GM18868 (cell line): ENCODE data around the gene MAML2.
A peak's percentile ranks its signal among the peaks of the same experiment; 100 is the strongest.

Source experiments
- ATAC-seq: cut with Tn5 transposase; IDR thresholded peaks from one replicate; pipeline ENCODE4 v1.9.1; 2021; ENCODE audit warnings: mild to moderate bottlenecking, moderate library complexity; ENCODE audit not compliant: unreplicated experiment

The MAML2 gene

DNA sequence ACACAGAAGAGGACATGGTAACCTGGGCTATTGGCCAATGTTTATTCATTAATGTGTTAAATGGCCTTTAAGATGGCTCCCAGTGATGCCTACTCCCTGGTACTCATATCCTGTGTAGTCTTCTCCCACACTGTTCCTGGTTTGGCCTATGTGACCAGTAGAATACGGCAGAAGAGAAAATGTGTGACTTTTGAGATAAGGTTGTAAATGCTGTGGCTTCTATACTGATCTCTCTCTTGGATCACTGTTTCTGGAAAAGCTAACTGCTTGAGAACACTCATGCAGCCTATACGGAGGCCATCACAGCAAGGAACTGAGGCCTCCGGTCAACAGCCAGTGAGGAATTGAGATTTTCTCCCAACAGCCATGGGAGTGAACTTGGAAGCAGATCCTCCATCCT, 24.1 kb downstream of the MAML2 start:
- no peak for ATAC-seq

DNA sequence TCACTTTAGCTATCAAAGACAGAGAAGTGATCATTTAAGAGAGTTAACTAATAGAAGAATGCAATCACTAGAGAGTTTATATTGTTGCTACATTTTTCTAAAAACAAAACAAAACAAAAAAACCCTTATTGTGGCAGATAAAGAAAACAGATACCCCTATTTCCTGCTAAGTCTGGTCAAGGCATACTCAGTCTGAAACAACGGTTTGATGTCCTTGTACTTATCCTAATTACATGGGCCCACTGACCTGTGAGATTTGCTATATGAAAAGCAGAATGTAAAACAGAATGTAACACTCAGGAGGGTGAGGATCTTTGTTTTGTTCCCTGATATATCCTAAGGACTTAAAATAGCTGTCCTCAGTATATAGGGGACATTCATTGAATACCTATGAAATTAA, 24.6 kb downstream of the MAML2 start:
- ATAC-seq = no peak

DNA sequence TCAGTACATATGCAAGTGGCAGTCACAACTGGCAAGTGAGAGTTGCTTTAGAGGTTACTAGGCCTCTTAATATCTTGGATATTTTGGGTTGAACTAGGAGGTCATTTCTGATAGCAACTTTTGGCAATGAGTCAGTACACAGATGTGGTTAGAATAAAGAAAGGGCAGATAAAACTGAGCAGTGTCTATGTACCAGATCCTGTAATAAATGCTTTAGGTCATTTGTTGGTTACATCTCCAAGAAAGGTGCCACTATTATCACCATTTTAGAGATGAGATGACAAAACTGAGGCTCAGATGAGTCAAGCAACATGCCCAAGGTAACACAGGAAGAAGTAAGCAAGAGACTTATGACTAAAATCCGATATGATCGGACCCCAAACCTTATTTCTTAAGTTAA, 25.0 kb downstream of the MAML2 start:
- ATAC-seq = peak; percentile 41

DNA sequence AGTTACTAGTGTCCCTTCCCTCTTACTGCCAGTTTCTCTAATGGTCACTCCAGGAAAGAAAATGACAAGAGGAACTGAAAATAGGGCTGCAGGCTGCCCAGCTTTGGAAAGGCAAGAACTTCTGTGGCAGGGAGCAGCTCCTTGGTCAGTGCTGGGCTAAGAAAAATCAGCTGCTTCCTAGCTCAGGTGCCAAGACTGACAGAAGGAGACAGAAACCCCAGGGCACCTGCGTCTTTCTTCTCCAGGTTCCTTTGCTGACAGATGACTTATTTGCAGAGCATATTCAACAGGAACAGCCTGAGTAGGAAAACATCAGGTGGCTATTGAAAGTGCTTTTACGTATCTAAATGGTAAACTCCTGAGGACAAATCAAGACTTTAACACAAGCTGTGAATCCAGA, 25.4 kb downstream of the MAML2 start:
- no peak for ATAC-seq

DNA sequence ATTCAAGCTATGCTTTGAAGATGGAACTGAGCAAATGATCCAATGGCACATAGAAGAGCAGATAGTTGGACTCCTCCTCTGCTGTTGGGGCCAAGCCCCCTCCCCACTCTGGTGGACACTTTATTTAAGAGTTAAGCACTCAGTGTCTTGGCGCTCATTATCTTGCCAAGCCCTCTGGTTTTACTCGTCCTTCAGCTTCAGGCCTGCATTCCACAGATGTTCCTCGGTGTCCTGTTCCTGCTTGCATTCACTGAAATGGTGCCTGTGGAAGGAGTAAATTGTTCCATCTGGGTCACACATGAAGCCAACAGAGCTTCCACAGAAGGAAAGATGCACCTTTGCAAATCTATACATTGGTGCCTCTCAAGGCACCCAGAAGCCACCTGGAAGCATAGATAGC, 26.1 kb downstream of the MAML2 start:
- ATAC-seq = no peak

DNA sequence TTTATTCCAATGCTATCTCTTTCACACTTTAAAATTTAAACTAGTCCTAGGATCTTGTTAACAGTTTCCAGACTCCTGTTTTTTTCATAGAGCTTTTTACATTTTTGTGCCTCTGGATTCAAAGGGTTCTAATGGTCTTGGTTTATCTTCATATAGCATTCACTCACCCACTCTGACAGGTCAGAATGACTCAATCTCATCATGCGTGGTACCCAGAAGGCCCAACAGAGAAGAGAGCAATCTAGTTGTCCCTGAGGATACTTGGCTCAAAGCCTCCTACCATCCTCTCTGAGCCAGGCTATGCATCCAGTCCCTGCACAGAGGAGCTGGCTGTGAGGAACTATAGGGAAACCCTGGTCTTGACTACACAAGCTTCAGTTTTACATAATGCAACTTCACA, 27.5 kb downstream of the MAML2 start:
- no peak for ATAC-seq

DNA sequence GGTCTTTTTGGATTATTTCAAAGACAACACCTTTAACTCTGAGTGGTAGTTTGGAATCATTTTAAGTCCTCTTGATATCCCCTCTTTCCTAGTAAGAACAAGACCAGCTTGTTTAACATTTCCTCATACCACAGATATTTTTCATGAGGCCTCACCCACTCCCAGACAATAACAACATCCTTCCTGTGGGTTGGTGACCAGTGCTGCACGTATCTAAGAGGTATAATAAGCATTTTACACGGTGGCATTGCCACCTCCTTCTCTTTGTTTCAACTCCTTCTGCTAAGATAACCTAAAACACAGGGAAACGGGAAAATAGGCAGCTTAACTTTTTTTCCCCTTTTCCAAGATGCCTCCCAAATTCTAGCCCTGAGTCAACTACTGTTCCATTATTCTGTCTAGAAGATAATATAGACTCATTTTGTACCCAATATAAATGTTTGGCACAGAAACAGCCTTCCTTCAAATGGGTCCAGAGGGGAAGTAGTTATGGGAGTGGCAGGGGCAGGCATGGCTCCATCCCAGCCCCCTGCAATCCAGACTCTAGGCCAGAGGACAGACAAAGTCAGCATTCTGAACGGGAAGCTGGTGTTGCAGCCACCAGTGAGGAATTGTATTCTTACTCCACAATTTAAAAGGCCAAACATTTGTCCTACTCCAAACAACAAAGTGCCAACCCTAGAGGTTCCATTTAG, 28.5 kb downstream of the MAML2 start:
- no peak for ATAC-seq

DNA sequence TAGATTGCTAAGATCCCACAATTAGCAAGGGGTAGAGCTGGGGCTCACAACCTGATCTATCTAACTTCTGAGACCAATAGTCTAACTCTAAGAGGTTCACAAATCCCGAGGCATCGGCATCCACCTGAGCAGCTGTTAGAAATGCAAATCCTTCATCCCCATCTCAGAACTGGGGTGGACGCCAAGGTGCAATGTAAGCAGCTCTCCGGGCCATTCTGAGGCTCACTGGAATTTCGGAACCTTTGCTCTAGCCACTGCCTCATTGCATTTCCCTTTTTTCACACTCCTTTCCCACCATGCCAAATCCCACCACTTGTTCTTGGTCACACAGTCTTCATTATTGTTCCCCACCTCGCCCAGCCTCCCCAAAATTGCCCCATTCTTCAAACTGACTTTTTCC, 29.8 kb downstream of the MAML2 start:
- ATAC-seq = no peak

DNA sequence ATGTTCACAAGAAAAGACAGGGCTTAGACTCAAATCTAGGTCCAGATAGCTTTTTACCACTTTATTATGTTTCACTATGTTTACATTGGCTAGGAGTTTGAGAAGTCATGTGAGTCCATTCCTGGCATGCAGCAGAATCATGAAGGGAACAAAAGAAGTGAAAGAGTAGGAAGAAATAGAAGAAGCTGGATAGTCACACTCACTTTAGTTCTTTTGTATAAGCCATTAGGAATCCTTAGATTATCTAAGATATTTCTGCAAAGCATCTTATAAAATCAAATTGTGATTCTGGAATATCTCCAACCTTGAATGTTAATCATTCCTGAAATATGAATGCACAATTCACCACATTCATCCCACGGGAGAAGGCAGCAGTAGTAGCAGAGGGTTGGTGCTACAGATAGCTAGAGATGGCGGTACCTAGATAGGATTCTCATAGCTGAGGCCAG, 31.9 kb downstream of the MAML2 start:
- ATAC-seq = no peak

DNA sequence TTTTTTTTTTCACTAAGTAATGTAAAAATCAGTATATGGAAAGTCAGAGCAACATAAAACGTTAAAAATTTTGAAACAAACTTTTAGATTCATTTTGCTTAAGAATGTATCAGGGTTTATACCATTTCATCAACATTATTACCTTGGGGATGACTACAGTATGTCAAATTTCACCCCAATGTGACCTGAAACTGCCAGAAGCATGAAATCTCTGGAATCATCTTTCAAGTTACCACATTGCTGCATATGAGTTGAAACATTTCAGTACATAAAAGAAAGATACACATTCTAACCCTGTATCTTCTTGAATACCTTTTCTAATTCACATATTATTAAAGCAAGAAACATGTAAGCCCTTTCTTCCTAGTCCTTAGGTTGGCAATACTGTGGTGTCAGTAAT, 32.8 kb downstream of the MAML2 start:
- no peak for ATAC-seq

DNA sequence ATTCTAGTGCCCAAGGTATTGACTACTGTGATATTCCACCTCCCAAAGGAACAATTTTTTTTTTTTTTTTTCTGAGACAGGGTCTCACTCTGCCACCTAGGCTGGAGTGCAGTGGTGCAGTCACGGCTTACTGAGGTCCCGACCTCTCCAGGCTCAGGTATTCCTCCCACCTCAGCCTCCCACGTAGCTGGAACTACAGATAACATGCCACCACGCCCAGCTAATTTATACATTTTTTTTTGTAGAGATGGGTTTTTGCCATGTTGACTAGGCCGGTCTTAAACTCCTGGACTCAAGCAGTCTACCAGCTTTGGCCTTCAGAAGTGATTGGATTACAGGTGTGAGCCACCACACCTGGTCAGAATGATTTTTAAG, 33.4 kb downstream of the MAML2 start:
- no peak for ATAC-seq

DNA sequence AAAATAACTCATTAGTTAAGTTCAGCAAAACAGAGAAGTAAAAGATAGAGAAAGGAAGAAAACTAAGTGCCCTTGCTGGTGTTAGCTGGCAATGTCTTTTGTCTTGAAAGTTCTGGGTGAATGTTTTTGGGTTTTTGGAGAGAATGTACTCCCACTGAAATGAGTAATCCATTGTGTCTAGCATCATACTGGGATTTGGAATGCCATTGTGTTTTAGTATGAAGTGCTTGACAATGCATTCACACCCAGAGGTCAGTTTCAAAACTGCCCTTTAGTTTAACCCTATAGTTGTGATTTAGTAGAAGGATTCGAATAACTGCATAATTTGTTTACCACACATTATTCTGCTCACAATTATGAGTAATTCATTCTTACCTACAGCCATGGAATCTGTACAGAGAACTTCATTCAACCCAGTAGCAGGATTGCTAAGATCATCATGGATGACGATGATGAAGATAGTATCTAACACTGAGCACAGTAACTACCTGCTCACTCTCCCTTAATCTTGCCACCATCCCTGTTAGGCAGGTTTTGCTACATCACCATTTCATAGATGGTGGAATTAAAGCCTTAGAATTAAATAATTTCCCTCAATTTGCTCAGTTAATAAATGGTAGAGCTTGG, 33.9 kb downstream of the MAML2 start:
- no peak for ATAC-seq

DNA sequence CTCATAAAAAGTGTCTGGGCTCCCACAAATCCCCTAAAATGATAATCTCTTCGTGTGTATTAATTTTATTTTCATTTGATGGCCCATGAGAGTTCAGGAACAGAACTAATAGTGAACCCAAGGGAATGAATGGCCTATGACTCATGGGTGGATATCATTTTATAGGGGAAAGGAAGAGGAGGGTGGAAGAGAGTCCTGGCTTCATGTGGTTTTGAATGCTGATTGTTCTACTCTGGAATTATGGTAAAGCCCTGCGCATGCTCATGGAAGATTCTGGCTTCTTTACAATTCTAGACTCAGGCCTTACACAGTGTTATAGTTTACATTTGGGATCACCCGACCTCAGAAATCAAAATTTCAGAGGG, 35.2 kb downstream of the MAML2 start:
- no peak for ATAC-seq

DNA sequence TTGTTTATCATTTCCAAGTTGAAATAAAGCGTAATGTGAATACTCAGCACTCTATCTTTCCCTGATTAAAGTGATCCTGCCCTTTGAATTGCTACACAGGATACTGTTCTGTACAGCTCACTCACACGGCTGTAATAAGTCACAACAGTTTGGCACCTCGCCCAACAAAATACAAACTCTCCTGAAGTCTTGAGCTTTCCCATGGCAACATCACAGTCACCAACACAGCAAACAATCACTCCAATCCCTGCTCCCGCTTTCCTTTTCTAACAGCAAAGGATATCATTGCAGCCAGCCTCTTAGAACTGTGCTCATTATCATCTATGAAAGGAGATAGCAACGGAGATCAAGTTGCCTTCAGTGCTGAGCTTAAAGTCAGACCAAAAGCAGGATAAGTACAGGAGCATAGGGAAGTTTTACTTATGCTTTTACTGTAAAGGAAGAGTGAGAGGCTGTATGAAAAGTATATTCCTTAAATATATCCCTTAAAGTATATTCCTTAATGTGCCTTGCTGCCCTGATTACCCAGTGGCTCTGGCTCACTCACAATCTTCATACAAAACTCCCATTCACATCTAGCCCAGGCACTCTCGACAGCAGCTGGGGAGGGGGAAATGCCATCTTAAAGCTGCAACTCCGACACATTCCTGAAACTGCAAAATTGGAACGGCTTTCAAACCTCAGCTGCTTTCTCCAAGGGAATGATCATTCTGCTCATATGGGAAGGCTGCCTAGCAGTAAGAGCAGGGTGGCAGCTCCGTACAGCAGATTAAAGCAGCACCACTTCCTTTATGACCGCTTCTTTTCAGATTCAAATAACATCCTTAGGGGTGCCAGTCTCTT, 35.8 kb downstream of the MAML2 start:
- no peak for ATAC-seq

DNA sequence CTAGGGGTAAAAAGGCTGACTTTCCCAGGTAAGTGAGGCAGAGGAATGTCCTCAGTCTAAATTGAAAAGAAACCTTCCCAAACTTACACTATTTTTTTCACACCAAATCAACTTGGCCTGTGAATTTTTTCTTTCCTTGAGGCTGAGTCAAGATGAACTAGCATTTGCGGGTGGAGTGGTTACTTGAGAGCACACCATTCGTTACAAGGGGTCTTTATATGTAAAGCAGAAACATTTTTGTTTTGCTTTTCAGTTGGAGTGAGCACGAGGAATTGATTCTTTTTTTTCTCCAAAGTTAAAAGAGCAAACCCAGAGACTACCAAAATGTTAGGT, 36.4 kb downstream of the MAML2 start:
- ATAC-seq = no peak

DNA sequence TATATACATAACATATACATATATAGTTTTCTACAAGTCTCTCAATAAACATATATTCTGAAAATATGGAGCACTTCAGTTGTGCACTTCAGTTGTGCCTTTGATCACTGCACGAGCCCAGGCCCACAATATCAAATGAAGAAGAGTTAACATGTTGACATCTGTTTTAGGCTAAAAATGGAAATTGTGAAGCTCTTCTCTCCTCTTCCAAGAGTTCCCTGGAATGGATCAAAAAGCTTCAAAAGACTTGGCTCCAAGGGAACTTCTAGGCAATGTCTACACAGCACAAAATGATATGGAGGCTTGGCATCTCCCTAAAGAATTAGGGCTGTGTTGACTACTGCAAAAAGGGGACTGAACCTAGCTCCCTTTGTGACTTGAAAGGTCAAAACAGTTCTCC, 36.9 kb downstream of the MAML2 start:
- no peak for ATAC-seq

DNA sequence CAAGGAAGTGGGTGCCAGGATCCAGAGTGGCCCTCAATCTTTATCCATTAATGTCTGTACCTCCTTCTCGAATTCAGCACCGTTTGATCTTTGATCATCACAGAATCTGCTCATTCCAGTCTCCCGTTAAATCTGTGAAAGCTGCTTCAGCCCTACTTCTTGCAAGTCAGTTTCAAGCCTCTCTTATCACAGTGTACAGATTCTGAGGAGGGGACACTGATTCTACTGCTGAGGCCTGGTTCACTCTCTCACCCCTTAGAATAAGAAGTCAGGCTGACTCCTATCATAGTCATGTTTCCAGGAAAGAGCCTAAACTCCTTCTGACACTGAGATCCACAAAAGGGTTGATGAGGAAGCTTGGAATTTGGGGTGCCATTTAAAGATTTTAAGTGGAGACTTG, 39.0 kb downstream of the MAML2 start:
- no peak for ATAC-seq

DNA sequence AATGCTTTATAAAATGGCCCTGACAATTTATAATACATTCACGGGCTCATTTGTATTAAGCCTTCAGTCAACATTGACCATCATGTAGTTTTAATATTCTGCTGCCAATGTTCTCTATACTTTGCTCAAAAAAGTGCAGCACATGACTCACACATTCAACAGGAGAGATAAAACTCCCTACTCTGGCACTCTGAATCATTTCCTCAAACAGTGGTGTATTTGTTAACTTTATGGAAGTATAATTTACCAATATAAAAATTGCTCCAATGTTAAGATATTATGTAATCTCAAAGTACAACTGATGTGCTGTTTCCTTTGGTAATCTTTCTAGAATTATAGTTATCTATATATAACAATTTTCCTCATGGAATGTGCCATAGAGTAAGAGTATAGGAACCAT, 39.9 kb downstream of the MAML2 start:
- peak; percentile 42 for ATAC-seq

DNA sequence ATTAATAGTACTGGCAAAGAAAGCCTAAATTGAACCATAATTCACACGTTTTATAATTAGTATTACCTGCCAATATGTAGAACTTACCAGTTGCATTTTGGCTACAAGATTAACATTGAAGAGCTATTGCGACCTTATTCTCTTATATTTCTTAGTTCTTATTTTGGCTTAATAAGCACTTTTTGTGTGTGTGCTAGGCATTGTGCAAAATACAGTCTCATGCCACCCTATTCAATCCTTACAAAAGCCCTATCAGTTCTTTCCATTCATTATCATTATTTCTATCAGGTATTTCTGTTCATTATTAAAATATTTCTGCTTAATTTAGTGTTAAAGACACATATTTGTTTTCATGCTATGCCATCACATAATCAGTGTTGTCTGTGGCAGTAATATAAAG, 41.2 kb downstream of the MAML2 start:
- no peak for ATAC-seq

DNA sequence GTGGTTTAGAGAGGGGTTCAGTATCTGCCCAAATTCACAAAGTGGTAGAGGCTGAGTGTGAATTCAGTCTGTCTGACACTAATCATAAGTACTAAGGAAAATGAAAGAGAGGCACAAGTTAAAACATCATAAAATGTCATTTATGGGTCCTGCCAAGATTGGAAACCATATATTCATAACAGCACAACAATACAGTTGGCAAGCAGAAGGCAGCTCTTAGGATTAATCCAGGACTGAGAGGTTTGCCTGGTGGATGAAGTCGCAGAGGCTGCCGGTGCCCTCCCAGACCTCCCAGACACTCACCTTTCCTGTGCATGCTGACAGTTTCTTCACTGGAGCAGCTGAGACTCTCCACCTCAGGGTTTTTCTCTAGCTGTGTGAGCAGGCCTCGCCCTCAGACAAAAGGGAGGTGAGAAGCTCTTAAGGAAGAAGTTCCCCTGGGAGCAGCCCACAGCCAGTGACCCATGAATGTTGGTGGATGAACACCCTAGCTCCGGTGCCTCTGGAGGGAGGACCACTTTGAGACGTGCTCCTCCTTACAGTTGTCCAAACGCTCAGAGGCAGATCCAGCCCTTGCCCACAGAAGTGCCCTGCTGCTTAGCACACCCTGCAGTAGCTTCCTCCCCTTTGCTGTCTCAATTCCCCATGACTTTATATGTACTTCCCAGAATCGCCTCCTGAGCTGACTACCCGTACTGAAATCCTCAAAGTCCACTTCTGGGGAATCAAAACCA, 43.7 kb downstream of the MAML2 start:
- no peak for ATAC-seq

DNA sequence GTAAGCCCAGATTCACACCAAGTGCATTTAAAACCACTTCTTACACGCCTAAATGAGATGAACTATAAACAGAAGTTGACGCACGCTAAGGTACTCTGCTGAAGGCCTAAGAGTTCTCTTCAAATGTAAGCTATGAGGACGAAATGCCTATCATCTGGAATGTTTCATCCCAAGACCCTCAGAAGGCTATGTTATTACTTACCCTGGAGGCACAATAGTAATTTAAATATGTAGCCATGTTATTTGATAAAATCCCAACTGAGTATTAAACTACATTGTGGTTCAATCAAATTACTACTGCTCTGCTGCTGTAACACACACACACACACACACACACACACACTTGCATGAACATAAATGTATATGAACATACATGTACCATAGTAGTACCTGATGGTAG, 47.6 kb downstream of the MAML2 start:
- no peak for ATAC-seq

DNA sequence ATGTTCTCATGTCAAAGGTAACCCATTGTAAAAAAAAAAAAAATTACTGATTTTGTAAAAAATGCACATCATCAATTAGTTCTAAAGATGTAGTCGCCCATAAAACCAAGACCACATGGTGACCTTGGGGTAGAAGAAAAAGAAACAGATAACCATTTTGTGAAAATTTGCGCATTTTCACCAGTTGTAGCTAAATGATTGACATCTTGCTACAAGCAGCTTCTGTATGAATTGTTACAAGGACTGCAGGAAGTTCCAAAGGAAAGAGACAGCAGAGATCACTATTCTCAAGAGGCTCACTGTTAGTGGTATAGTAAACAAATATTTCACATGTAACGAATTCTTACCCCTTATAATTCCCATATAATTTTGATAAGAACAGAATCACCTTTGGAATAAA, 48.7 kb downstream of the MAML2 start:
- ATAC-seq = no peak
